Activated CD4-positive, alpha-beta T cell treated with anti-CD3 and anti-CD28 coated beads for 4 hours (primary cell): Measurements from ENCODE around the gene MYO7B.
"Not testable (repeated sequence)": the region's sequence is repeated elsewhere in the genome, so short reads cannot be mapped to it uniquely, and the experiment has no call there.

Experiments used
- DNase-seq, 2 donors: peaks; one replicate each; pipeline ENCODE4 v3.0.0-alpha.2; 2020

The MYO7B gene

DNA sequence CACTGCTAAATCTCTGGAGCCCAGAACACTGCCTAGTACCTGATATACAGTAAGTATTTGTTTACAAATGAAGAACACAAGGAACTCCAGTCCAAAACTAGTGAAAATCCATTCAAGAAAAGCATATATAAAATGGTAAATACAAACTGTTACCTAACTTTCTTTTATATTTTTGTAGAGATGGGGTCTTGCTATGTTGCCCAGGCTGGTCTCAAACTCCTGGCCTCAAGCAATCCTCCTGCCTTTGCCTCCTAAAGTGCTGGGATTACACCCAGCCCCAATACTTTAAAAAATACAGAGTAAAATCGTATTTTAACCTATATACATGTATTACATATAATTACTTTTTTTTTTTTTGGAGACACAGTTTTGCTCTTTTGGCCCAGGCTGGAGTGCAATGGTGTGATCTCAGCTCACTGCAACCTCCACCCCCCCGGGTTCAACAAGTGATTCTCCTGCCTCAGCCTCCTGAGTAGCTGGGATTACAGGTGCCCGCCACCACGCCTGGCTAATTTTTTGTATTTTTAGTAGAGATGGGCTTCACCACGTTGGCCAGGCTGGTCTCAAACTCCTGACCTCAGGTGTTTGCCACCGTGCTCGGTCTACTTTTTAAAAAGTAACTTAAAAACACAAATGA lies 11.2 kb upstream of the MYO7B start:
- not testable (repeated sequence) for DNase-seq

DNA sequence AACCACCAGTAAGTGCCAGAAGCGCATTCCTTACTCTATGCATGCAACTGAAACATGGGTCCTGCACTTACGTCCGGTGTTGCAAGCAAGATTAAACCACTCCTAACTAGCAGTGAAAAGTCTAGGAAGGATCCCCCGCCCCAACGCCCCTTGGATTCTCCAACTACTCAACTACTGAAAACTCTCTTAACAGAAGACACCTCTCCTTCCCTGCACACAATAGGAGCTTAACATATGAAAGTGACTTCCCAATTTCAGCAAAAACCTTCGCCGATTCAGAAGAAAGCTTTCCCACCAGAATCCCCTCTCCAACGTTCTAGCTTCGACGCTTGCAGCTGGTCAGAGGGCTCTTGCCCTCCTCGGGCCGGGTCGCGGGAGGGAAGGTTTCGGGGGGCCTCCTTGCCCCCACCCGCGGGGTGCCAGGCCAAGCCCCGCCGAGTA lies 9.8 kb upstream of the MYO7B start:
- DNase-seq, result no peak

DNA sequence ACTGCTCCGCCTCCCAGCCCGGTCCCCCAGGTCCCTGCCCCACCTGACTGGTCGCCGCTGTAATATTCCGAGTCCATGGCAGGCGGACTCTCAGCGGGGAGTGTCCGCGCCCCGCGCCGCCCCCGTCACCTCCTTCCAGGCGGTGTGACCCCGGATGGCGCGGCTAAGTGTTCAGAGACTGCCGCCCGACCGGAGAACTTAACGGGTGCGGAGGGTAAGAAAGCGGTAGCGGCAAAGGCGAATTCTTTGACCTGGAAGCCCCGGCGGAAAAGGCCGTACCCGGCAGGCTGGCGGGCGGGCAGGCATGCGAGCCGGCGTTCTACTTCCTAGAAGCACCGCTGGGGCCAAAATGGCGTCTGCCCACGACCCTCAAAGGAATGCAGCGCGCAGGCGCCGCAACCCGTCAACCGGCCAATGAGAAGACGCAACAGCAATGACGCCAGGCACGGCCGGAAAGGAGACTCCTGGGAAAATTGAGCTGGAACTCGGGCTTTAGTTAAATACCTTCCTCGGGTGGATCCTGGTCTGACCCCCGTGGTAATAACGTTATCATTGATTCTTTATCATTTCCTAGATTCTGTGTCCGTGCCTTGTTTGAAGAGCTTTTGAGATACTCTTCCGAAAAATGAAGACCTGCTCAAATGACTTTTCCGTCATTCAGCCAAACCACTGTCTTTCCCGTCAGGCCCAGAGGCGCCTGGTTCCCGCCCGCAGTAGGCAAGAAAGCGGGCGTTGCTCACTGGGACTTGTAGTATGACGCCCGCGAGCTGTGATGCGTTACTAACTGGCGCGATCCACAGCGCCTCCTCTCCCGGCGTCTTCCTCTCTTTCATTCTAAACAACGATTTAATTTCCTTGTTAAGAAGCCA lies 9.1 kb upstream of the MYO7B start, which contains the start of gene IWS1:
IWS1 (minus strand) TSS at position 358 of the 869 bp plus-strand sequence; CDS start at position 77, 281 bp downstream.
- peak; percentile 87 to 91 for DNase-seq

DNA sequence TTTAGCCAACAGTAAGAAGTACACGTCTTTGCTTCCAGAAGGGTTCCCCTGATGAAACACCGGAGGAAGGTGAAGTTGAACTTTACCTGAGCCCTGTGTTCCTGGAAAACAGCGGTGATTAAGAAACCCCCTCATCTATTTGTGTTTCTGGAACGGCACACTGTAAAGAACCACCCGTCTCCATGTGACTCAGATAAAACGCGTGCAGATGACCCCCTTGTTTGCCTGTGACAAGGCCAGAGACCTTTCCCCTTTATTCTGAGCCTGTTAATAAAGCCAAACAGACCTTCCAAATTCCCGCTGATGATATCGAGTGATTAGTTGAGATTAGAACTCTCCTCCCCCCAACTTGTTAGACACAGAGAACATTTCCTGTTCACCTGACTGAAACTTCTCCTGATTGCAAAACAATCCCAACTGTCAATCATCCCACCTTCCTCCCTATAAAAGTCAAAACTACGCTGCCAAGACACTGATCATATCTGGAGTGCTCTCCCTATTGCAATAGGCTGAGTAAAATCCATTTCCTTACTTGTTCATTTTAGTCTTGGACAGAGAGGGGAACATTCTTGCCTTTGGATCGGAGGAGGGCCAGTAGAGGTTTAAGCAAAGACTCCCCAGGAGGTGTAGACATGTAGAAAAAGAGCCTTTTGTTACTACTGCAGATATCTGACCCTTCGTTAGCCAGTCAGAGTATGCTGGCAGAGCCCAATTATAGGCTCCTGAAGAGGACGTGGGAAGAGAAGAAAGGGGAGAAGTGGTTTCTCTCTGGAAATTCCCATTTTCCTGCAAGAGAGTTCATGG lies 8.3 kb upstream of the MYO7B start:
- no peak for DNase-seq

DNA sequence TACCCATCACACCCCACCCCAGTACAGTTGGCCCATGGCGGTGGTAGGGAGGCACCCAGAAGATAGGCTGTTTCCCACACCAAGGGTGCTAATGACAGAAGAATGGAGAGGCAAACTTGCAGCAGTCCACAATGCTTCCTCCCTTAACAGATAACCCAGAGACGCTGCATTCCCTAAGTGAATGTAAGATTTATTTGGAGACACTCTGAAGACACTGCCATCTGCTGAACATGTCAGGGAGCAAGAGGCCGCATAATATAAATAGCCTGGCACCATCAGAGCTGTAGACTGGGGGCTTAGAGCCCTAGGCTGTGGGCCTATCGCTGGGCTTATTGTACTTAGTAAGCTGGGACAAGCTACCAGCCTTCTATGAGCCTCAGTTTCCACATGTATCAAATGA lies 7.0 kb upstream of the MYO7B start:
- no peak for DNase-seq

DNA sequence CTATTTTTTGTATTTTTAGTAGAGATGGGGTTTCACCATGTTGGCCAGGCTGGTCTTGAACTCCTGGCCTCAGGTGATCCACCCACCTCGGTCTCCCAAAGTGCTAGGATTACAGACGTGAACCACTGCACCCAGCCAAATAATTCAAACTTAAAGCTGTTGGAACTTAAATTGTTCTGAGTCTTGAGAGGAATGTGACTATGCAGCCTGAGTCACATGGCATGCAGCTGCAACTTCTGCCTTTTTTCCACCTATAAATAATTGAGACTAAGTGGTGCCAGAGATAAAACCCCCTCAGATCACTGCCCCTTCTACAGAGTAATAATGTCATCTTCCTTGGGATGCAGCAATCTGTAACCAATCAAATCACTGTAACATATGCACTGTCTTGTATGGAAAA lies 6.1 kb upstream of the MYO7B start:
- DNase-seq, result not testable (repeated sequence)

DNA sequence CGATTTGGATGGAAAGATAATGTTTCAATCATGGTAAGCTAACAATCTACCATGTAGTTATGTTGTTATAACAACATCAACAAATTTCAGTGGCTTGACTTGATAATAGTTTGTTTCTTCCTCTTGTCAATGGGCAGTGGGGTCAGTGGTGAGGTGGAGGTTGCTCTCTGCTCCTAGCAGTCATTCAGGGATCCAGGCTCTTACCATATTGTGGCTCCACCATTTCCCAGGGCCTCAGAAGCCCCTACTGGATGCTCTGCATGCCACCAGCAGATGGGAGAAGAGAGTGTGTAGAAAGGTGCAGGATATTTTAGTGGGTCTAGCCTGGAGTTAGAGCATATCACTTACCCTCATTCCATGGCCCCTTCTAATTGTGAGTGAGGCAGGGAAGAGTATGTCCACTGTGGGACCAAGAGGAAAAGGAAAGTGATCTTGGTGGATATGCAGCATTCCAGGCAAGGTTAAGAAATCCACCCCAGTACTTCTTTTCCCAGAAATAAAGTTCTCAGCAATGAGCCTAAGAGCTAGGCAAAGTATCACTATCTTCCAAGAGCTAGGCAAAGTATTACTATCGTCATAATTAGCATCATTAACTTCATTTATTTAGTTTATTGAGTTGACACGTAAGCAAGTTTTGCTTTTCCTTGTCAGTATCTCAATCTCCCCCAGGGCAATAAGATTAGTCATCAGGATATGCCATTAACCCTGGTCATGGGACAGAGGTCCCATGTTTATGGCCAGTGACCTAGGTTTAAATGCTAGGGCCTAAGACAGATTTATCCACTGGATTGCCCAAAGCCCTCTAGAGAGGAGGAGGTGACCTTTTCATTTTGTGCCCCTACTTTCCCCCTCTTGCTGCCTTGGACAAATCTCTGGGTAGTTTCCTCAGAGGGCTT lies 5.0 kb upstream of the MYO7B start:
- DNase-seq, result no peak

DNA sequence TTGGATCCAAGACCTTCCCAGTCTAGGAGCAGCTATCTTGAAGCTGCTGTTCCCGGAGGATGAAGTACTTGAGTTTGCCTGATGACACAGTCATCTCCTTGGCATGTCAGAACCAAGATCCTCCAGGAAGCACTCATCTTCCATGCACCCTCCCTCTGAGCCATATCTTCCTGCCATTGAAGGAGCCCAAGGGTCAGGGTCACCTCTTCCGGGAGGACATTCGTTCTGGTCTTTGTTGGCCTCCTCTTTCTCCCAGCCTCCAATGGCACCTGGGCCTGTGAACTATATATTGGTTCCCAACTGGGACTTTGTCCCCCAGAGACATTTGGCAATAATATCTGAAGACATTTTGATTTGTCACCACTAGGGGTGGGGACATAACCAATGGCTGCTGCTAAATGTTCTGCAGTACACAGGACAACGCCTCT lies 4.2 kb upstream of the MYO7B start:
- no peak for DNase-seq

DNA sequence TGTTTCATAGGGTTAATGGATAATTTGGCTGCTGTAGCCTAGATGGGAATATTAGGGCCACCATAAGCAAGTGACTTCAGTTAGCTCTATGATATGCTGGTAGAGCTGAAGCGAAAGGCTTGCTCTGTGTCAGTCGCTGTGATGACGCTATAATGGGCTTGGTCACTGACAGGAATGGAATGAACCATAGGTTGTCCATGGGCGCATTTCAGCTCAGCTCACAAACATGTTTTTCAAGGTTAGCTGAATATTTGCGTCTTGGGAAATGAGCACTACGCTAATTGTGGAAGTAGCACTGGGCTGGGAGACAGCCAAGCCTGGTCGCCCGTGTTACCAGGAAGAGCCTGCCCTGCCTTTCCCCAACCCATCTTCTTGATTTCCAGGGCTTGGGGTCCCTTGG lies 3.2 kb upstream of the MYO7B start:
- no peak for DNase-seq

DNA sequence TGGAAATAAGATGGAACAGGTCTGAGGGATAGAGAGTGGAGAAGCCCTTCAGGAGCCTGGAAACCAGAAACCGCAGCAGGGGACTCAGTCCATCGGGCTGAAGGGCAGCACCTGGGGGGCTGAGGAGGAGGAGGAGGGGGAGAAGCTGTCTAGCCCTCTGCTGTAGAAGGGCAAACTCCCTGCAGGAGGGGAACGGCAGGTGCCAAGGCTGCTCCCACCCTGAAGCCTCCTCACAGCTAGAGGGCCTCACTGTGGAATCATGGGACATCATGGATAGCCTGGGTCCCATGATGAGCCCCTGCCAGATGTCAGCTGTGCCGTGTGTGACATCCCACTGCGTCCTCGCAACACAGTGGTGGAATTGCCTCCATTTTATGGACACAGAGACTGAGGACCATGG lies 435 bp downstream of the MYO7B start:
- DNase-seq, result no peak

DNA sequence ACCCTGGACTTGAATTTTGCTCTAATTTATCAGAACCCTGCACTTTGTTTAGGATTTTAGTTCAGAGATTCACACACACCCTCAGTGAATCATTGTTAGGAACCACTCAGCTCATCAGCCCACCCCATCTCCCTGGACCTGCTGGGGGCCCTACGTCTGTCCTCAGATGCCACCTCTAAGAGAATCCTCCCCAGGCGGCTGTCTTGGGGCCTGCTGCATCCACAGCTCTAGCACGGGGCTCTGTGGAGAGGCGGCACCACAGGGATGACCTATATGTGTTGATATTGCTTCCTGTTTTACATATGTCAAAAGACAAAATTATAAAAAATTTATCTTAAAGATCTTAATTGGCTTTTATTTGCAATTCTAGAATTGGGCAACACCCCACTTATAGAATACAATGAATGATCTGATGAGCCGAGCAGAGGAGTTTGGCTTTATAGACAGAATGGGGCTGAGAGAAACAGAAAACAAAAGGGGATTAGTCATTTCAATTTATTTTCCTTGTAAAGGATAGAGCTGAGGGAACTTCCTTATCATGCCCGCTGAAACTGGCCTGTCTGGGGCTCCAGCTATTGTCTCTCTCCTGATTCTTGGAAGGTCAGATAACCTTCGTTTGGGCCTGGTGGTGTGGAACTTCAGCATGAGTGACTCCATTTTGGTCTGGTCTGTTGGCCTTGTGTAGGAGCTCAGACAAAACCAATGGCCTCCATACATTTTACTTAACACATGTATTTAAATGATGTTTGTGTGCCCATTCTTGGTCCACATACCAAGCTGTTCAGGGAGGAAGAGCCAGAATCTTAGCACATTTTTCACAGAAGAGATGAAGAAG lies 1.4 kb downstream of the MYO7B start:
- DNase-seq, result no peak

DNA sequence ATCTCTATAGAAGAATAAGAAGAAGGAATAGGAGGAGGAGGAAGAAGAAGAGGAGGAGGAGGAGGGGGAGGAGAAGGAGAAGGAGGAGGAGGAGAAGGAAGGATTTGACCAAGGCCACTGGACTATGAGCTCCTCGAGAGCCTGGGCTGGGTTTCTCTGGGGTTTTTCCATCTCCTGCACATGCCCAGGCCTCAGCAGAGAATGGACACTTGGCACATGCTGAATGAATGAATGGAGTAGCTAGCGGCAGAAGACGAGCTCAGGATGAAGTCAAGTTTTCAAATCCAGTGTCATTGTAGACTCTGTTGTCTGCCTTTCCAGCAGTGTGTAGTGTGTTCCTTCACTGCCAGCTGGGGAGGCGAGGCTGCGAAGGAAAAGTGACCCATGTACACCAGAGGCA lies 2.2 kb downstream of the MYO7B start:
- no peak for DNase-seq

DNA sequence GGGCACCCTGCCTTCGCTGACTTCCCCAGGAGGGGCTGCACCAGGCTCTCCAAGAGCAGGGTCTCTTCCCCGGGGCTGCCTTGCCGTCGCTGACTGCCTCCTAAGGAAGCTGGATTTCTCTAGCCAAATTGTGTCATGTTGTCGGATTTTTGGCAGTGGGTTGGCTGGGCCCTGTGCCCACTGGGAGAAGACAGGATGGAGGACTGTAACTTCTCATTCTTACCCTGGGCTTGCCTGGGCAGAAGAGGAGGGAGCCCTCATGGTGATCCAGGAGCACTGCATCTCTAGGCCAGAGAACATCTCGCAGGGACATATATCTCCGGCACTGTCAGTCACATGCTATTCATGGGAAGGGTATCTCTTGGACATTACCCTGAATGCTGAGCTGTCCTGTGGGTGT lies 6.3 kb downstream of the MYO7B start:
- no peak for DNase-seq

DNA sequence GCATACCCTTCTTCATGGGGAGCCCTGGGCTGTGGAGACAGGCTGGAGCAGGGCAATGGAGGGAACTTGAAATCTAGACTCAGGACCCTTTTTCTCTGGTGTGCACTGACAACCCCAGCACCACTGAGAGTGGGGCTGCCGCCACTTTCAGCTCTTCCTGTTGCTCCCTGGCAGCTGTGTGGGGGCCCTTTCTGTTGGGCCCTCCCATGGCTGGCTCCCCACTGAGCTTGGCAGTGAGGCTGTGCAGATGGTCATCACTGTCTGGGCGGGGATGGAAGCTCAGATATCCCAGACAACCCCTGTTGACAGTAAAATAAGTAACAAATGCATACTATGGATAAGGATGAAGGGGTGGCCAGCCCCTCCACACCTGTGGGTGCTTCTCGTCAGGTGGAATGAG lies 6.7 kb downstream of the MYO7B start:
- DNase-seq, result no peak

DNA sequence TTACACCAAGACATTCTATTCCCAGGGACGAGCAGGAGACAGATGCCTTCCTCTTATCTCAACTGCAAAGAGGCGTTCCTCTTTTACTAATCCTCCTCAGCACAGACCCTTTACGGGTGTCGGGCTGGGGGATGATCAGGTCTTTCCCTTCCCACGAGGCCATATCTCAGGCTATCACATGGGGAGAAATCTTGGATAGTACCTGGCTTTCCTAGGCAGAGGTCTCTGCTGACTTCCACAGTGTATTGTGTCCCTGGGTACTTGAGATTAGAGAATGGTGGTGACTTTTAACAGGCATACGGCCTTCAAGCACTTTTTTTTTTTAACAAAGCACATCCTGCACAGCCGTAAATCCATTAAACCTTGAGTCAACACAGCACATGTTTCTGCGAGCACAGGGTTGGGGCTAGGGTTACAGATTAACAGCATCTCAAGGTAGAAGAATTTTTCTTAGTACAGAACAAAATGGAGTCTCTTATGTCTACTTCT lies 7.6 kb downstream of the MYO7B start:
- DNase-seq, result not testable (repeated sequence)

DNA sequence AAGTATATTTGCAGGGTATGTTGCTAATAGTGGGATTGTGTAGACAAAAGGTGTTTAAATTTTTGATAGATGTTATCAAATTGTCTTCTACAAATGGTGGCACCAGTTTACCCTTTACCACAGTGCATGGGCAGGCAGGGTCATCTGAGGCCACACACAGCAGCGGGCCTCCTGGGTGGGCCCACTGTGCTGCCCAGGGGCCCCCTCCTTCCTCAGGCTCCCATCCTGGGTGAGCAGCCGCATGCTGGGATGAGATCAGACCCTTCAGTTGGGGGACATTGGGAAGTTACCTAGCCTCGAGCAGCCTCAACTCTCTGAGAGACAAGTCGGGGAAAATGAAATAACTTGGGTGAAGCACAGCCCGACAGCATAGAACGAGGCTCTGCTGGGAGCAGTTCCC lies 9.7 kb downstream of the MYO7B start:
- DNase-seq, result no peak

DNA sequence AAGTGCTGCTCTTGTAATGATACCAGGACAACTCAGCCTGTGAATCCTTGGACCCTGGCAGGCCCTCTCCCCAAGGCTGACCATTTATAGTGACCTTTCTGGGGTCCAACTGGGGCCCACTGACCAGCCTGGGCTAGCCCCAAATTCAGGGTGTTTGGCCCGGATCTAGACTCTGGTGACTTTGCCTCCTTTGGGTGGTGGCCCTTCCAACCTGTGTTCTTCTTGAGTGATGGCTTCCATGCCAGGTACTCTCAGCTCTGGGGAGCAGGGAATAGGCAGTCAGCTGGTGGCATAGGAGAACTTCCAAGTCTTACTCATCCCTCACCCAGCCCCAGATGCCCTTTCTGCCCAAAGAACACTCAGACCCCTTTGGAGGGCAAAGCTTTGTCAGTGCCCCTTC lies 10.3 kb downstream of the MYO7B start:
- no peak for DNase-seq

DNA sequence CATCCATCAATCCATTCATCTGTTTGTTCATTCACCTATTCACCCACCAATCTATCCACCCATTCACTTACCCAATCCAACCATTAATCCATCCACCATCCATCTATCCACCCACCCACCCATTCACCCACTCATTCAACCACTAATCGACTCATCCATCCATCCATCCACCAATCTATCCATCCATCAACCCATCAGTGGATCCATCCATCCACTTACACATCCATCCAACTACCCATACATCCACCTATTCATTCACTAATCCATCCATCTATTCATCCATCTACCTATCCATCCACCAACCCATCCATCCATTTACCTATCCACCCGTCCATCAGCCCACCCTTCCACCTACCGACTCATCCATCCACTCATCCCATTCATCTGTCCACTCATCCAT lies 11.3 kb downstream of the MYO7B start:
- no peak for DNase-seq

DNA sequence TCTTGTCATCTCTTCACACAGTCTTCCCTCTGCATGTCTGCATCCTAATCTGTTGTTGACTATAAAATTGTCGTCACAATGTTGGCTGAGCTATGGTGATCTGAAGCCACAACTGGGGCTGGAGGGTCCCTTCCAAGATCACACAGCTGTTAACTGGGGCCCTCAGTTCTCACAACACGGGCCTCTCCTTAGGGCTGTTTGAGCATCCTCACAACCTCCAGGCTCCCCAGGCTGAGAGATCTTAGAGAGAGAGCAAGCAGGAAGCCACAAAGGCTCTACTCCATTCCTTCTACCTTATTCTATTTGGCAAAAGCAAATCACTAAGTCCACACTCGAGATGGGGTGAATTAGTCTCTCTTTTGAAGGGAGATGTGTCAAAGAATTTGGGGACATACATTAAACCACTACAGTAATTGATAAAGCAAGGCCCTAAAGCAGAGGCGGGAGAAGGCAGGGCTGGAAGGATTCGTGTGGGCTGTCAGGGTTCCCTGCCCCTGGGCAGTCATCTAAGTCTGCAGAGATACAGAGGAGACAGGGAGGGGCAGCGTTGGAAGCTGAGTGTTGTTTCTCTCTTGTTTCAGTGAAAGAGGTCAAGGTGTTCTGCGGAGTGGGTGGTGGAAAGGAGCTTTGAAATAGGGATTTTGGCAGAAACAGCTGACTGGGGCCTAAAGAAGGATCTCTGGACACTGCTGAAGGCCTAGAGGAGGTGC lies 15.9 kb downstream of the MYO7B start:
- no peak for DNase-seq

DNA sequence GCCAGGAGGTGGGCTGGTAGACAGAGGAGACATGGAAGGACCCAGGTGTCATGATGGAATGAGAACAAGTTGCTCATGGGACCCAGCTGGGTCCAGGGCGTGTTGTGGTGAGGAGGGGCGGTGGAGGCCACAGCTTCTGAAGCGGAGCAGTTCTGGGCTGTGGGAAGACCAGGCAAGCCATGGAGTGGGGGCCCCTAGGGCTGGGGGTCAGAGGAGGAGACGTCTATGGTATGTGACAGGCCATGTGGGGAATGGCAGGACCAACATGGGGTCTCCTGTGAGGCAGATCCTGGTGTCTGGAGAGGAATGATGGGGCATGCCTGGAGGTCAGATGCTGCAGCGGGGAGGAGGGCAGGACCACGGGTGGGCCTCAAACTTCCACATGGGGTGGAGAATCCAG lies 16.9 kb downstream of the MYO7B start:
- DNase-seq, result no peak

DNA sequence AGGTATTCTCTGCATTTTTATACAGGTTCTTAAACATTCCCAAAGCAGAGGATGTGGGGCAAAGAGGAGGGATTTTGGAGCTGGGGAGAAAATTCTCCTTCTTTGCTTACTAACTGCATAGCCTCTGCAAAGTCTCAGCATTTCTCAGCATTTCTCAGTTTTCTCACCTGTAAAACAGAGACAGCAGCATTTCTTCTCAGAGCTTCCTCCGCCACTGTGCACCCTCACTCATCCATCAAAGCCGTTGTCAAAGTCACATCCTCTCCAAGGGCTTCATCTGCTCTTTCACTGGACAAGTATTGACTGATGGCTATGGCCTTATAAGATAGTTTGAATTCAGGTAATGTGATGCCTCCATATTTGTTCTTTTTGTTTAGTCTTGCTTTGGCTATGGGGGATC lies 17.4 kb downstream of the MYO7B start:
- no peak for DNase-seq
